Measurements from ENCODE around the gene MME. TPM values are rescaled to one million over a fixed set of nuclear protein-coding genes. Genes with fewer than 3 reads are reported as not detected.

The MME gene
- total RNA-seq, result 10 to 100 TPM; 30.2 to 31.9 TPM
- polyA plus RNA-seq (2013, experiment 1 of 2), result 8.5 TPM
- 10.8 TPM for polyA plus RNA-seq (2013, experiment 2 of 2)
- long read RNA-seq, experiment 1, partial matches to known transcripts, result 1 of 11 reads
- long read RNA-seq, experiment 1, other reads (novel, unspliced or antisense), result 8 of 11 reads
- long read RNA-seq, experiment 2, full-length matches to known transcripts, result 38 of 55 reads
- long read RNA-seq, experiment 2, partial matches to known transcripts, result 3 of 55 reads
- long read RNA-seq, experiment 2, other reads (novel, unspliced or antisense), result 14 of 55 reads
- long read RNA-seq, experiment 3, full-length matches to known transcripts, result 22 of 34 reads
- long read RNA-seq, experiment 3, partial matches to known transcripts, result 0 of 34 reads
- long read RNA-seq, experiment 3, other reads (novel, unspliced or antisense), result 12 of 34 reads
- long read RNA-seq, experiment 4, partial matches to known transcripts, result 8 of 12 reads
- long read RNA-seq, experiment 4, other reads (novel, unspliced or antisense), result 3 of 12 reads

DNA sequence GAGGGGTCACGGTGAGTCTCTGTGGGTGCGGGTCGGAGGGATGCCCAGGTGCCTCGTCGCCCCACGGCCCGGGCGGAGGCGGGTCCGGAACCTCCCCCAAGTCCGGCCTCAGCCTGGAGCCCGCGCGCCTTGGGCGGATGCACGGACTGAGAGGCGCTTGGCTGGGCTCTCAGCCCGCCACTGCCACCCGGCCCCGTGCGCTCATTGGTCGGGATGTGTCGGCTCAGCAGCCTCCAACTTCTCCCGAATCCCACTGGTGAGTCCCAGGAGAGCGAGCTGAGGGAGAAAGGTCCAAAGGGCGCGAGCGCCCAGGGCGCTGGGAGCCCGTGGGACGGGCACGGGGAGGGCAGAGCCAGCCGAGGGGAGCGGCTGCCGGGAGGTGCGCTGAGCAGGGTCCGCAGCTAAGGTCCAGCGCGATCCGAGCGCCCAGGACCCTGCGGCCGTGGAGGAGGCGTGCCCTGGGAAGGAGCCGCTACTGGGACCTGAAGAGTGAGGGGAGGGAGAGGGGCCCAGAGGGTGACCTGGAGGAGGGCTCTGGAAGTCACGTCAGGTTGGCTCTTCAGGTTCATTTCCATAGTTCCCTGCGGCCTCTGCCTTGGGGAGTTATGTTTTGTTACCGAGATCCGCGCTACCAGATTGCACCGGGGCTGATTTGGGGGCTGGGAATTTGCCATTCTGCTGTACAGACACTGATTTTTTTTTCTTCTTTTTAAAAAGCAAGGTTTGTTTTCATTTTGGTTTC is at the start of gene MME:
MME (plus strand) TSS at position 574 of the 742 bp plus-strand sequence. CDS start 3,849 bp downstream, outside the sequence.
- Mint-ChIP-seq H3K27me3 (ENCODE audit: insufficient read depth) (peaks cover 28% of the 10 kb centered on the region), H3K9me3 (peaks cover 6% of the 10 kb centered on the region), H3K4me3 (peak within 1 kb of the TSS; percentile 79), H3K36me3 (ENCODE audit: low read depth) (no peaks in the 10 kb centered on the region), H3K4me1 (peaks cover 20% of the 10 kb centered on the region), H3K27ac (peak within 1 kb of the TSS; percentile 84)
- Histone ChIP-seq H3K27ac (ENCODE audit: low read depth, low read length) (no peak within 1 kb of the TSS), H3K9me3 (ENCODE audit: control insufficient read depth, low read length) (no peaks in the 10 kb centered on the region), H3K36me3 (ENCODE audit: control insufficient read depth, insufficient read depth, low read length) (peaks cover 4% of the 10 kb centered on the region), H3K27me3 (ENCODE audit: control insufficient read depth, insufficient read depth, low read length, poor library complexity, severe bottlenecking) (peaks cover 12% of the 10 kb centered on the region), H3K4me3 (ENCODE audit: low read length) (peak within 1 kb of the TSS; percentile 89), H3K4me1 (ENCODE audit: control insufficient read depth, insufficient read depth, low read length) (peaks cover 3% of the 10 kb centered on the region), H3K9ac (ENCODE audit: extremely low read depth, low read length, poor library complexity, severe bottlenecking) (peak within 1 kb of the TSS; percentile 47)
- TF ChIP-seq, protein P1, sequence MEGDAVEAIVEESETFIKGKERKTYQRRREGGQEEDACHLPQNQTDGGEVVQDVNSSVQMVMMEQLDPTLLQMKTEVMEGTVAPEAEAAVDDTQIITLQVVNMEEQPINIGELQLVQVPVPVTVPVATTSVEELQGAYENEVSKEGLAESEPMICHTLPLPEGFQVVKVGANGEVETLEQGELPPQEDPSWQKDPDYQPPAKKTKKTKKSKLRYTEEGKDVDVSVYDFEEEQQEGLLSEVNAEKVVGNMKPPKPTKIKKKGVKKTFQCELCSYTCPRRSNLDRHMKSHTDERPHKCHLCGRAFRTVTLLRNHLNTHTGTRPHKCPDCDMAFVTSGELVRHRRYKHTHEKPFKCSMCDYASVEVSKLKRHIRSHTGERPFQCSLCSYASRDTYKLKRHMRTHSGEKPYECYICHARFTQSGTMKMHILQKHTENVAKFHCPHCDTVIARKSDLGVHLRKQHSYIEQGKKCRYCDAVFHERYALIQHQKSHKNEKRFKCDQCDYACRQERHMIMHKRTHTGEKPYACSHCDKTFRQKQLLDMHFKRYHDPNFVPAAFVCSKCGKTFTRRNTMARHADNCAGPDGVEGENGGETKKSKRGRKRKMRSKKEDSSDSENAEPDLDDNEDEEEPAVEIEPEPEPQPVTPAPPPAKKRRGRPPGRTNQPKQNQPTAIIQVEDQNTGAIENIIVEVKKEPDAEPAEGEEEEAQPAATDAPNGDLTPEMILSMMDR (conservative IDR thresholded peaks at IDR 0.05), result peak; percentile 6
- DNase-seq, result peak; percentile 94
- WGBS, 2 experiments (ENCODE audit: insufficient coverage in 1 of 2, insufficient read length in 1 of 2), result 0 to 2% methylated on average over 35 to 51 of the region's 51 CpGs

DNA sequence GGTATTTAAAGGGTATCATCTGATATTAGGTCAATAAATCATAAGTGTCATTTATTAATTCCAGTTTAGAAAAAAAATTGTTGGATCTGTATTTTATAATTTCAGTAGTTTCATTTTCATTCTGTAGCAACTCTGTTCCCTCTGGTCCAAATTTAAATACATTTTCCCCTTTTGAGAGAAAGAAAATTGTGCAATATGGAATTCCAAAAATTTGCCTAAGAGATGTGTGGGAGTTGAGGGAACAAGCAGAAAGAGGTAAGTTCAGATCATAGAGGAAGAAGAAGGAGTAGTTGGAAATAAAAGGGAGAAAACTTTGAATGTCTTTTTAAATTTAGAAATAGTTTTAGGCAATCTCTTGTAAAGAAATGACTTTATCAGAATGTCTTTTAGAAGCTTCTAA is 48.9 kb upstream of the MME start:
- Histone ChIP-seq H3K27me3 (ENCODE audit: control insufficient read depth, insufficient read depth, low read length, poor library complexity, severe bottlenecking) (no peaks in the 10 kb centered on the region), H3K4me1 (ENCODE audit: control insufficient read depth, insufficient read depth, low read length) (no peaks in the 10 kb centered on the region), H3K9me3 (ENCODE audit: control insufficient read depth, low read length) (peaks cover 11% of the 10 kb centered on the region), H3K9ac (ENCODE audit: extremely low read depth, low read length, poor library complexity, severe bottlenecking) (no peak overlapping the region), H3K27ac (ENCODE audit: low read depth, low read length) (no peak overlapping the region), H3K36me3 (ENCODE audit: control insufficient read depth, insufficient read depth, low read length) (no peaks in the 10 kb centered on the region), H3K4me3 (ENCODE audit: low read length) (no peak overlapping the region)
- H3K27ac Mint-ChIP-seq, result no peak overlapping the region
- H3K9me3 Mint-ChIP-seq, result no peaks in the 10 kb centered on the region
- no peaks in the 10 kb centered on the region for H3K27me3 Mint-ChIP-seq (ENCODE audit: insufficient read depth)
- H3K36me3 Mint-ChIP-seq (ENCODE audit: low read depth), result no peaks in the 10 kb centered on the region
- TF ChIP-seq, protein P1 (conservative IDR thresholded peaks at IDR 0.05), result no peak
- no peak for DNase-seq
- H3K4me1 Mint-ChIP-seq, result peaks cover 5% of the 10 kb centered on the region
- no peak overlapping the region for H3K4me3 Mint-ChIP-seq

DNA sequence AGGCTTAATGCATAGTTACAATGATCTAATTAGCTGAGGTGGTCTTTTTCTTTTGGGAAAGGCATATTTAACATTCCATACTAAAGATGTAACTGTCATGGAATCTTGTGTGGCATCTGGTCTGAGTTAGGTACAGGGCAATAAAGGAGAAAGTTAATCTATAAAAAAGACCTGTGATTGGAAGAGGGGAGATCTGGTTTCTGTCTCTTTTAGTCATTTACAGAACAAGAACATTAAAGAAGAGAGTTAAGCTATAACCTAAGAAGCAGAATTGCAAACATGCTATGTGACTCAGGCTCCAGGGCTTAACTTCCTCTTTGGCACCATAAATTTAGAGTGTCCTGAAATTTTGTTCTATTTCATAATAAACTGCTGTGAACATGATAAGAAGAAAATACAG is 47.2 kb upstream of the MME start:
- TF ChIP-seq, protein P1 (conservative IDR thresholded peaks at IDR 0.05), result no peak
- Histone ChIP-seq H3K27ac (ENCODE audit: low read depth, low read length) (no peak overlapping the region), H3K9ac (ENCODE audit: extremely low read depth, low read length, poor library complexity, severe bottlenecking) (no peak overlapping the region), H3K4me3 (ENCODE audit: low read length) (no peak overlapping the region), H3K4me1 (ENCODE audit: control insufficient read depth, insufficient read depth, low read length) (no peaks in the 10 kb centered on the region), H3K9me3 (ENCODE audit: control insufficient read depth, low read length) (peaks cover 11% of the 10 kb centered on the region), H3K36me3 (ENCODE audit: control insufficient read depth, insufficient read depth, low read length) (no peaks in the 10 kb centered on the region), H3K27me3 (ENCODE audit: control insufficient read depth, insufficient read depth, low read length, poor library complexity, severe bottlenecking) (no peaks in the 10 kb centered on the region)
- H3K4me3 Mint-ChIP-seq, result no peak overlapping the region
- H3K27me3 Mint-ChIP-seq (ENCODE audit: insufficient read depth), result no peaks in the 10 kb centered on the region
- no peaks in the 10 kb centered on the region for H3K4me1 Mint-ChIP-seq
- no peak for DNase-seq
- H3K9me3 Mint-ChIP-seq, result no peaks in the 10 kb centered on the region
- no peaks in the 10 kb centered on the region for H3K36me3 Mint-ChIP-seq (ENCODE audit: low read depth)
- no peak overlapping the region for H3K27ac Mint-ChIP-seq
